H1 (cell line): ENCODE measurements around the gene PLP2. TPM values are rescaled to one million over a fixed set of nuclear protein-coding genes. Genes with fewer than 3 reads are reported as not detected.

ENCODE experiments used
- CTCF ChIA-PET: fragments of 300-600 bp; sonication (Branson Sonifier 250); formaldehyde crosslinking; loops from one replicate; lab custom pipeline; 2021; ENCODE audit not compliant: partially characterized antibody; lab: Charles Lee
- POLR2A ChIA-PET: fragments of 300-600 bp; sonication (Branson Sonifier 250); formaldehyde crosslinking; loops from one replicate; lab custom pipeline; 2021; ENCODE audit warnings: inconsistent platforms; ENCODE audit not compliant: partially characterized antibody; lab: Charles Lee
- DNase-seq, 2 experiments: peaks; one replicate each; pipeline versions ENCODE4 v3.0.0 to v3.0.0-alpha.2; 2010 to 2022; ENCODE audit warnings: low spot score in 2 of 2, low read depth in 1 of 2, mixed read lengths in 1 of 2
- FAIRE-seq: peaks from 2 replicates; lab custom pipeline; 2011; peaks lifted over from hg19 to GRCh38; lab: Jason Lieb, UNC
- H2AFZ ChIP-seq: 2 replicates; pipeline ENCODE4 v1.8.1; 2012; ENCODE audit warnings: low read length, inconsistent platforms
- H2AK5ac ChIP-seq: 2 replicates; pipeline ENCODE4 v1.6.1; 2013; ENCODE audit warnings: low read depth, low read length
- H2BK120ac ChIP-seq: replicated peaks from 2 replicates; pipeline ENCODE3; 2013; ENCODE audit warnings: low read depth, low read length, inconsistent platforms
- H2BK12ac ChIP-seq: 2 replicates; pipeline ENCODE4 v1.6.1; 2013; ENCODE audit warnings: low read depth, low read length
- H2BK15ac ChIP-seq: 2 replicates; pipeline ENCODE4 v1.6.1; 2013; ENCODE audit warnings: low read length
- H2BK20ac ChIP-seq: 2 replicates; pipeline ENCODE4 v1.6.1; 2013; ENCODE audit warnings: low read length
- H2BK5ac ChIP-seq: 2 replicates; pipeline ENCODE4 v1.6.1; 2013; ENCODE audit warnings: low read depth, low read length
- H3K14ac ChIP-seq: 2 replicates; pipeline ENCODE4 v1.6.1; 2013; ENCODE audit warnings: inconsistent platforms; ENCODE audit not compliant: insufficient read length
- H3K18ac ChIP-seq: 2 replicates; pipeline ENCODE4 v1.6.1; 2013; ENCODE audit warnings: low read length; ENCODE audit errors: extremely low read depth
- H3K23ac ChIP-seq: 2 replicates; pipeline ENCODE4 v1.6.1; 2013; ENCODE audit warnings: inconsistent platforms; ENCODE audit not compliant: insufficient read length
- H3K23me2 ChIP-seq: 2 replicates; pipeline ENCODE4 v1.6.1; 2013; ENCODE audit warnings: low read depth, low read length
- H3K27ac ChIP-seq: 2 replicates; pipeline ENCODE4 v1.6.1; 2011; ENCODE audit warnings: low read depth, low read length, inconsistent platforms
- H3K27me3 ChIP-seq, 4 experiments: replicated peaks in 1 of 4; 1 replicate in 1 of 4; 2 replicates in 3 of 4; pipeline versions ENCODE4 v1.6.1 to v1.8.1; 2011 to 2013; ENCODE audit warnings: low read length in 3 of 4, mild to moderate bottlenecking in 3 of 4, inconsistent platforms in 2 of 4, mixed read lengths in 2 of 4, moderate library complexity in 1 of 4; ENCODE audit not compliant: control insufficient read depth in 3 of 4, insufficient read depth in 3 of 4; ENCODE audit errors: extremely low read depth in 1 of 4
- H3K36me3 ChIP-seq, 4 experiments: 2 replicates each; pipeline versions ENCODE4 v1.6.1 to v1.8.1; 2011 to 2013; ENCODE audit warnings: mild to moderate bottlenecking in 4 of 4, low read length in 3 of 4, moderate library complexity in 2 of 4, control low read depth in 1 of 4, inconsistent platforms in 1 of 4; ENCODE audit not compliant: insufficient read depth in 4 of 4, control insufficient read depth in 2 of 4
- H3K4ac ChIP-seq: replicated peaks from 2 replicates; pipeline ENCODE3; 2013; ENCODE audit warnings: low read length, low read depth, mixed read lengths, inconsistent platforms; ENCODE audit not compliant: insufficient read length
- H3K4me1 ChIP-seq, 4 experiments: replicated peaks in 1 of 4; 1 replicate in 1 of 4; 2 replicates in 3 of 4; pipeline versions ENCODE4 v1.6.1 to v1.8.1; 2011 to 2013; ENCODE audit warnings: low read length in 3 of 4, inconsistent platforms in 2 of 4, mixed read lengths in 1 of 4; ENCODE audit not compliant: insufficient read depth in 4 of 4, control insufficient read depth in 3 of 4
- H3K4me2 ChIP-seq, 2 experiments: 2 replicates each; pipeline versions ENCODE4 v1.6.1 to v1.8.1; 2011 to 2013; ENCODE audit warnings: low read depth in 2 of 2, low read length in 2 of 2, control low read depth in 1 of 2, inconsistent platforms in 1 of 2, mild to moderate bottlenecking in 1 of 2; ENCODE audit not compliant: insufficient read depth in 1 of 2
- H3K4me3 ChIP-seq, 4 experiments: fragments of 200-600, 300-600 bp in 1 of 4; sonication (generic), shearing (Covaris generic), sonication (Bioruptor Twin) in 1 of 4; 2 replicates each; pipeline versions ENCODE4 v1.5.1 to v1.8.1; 2011 to 2016; ENCODE audit warnings: low read length in 4 of 4, low read depth in 3 of 4, control low read depth in 2 of 4, inconsistent platforms in 2 of 4, mild to moderate bottlenecking in 2 of 4, mixed read lengths in 1 of 4, moderate library complexity in 1 of 4; ENCODE audit not compliant: insufficient read depth in 2 of 4; ENCODE audit errors: extremely low read depth in 1 of 4
- H3K56ac ChIP-seq: replicated peaks from 2 replicates; pipeline ENCODE3; 2013; ENCODE audit warnings: low read depth, mild to moderate bottlenecking, mixed read lengths, low read length, inconsistent platforms; ENCODE audit not compliant: insufficient read length
- H3K79me1 ChIP-seq: 2 replicates; pipeline ENCODE4 v1.6.1; 2013; ENCODE audit warnings: low read depth, low read length, control low read depth
- H3K79me2 ChIP-seq, 2 experiments: 2 replicates each; pipeline versions ENCODE4 v1.6.1 to v1.8.1; 2012 to 2013; ENCODE audit warnings: low read length in 2 of 2, mild to moderate bottlenecking in 2 of 2, inconsistent platforms in 1 of 2; ENCODE audit not compliant: insufficient read depth in 2 of 2, control insufficient read depth in 1 of 2
- H3K9ac ChIP-seq, 4 experiments: replicated peaks in 1 of 4; 1 replicate in 1 of 4; 2 replicates in 3 of 4; pipeline versions ENCODE4 v1.6.1 to v1.8.1; 2011 to 2013; ENCODE audit warnings: low read depth in 3 of 4, low read length in 3 of 4, control low read depth in 2 of 4, mild to moderate bottlenecking in 2 of 4, moderate library complexity in 2 of 4, inconsistent platforms in 1 of 4; ENCODE audit errors: extremely low read depth in 1 of 4
- H3K9me3 ChIP-seq, 2 experiments: 2 replicates each; pipeline versions ENCODE4 v1.6.1 to v1.8.1; 2012 to 2013; ENCODE audit warnings: mild to moderate bottlenecking in 2 of 2, moderate library complexity in 2 of 2, control low read depth in 1 of 2, inconsistent platforms in 1 of 2, low read depth in 1 of 2, low read length in 1 of 2, mixed read lengths in 1 of 2; ENCODE audit not compliant: insufficient read depth in 2 of 2
- H4K20me1 ChIP-seq, 2 experiments: replicated peaks in 1 of 2; 2 replicates each; pipeline versions ENCODE3 to v1.8.1; 2011 to 2013; ENCODE audit warnings: inconsistent platforms in 2 of 2, low read length in 2 of 2, mild to moderate bottlenecking in 1 of 2; ENCODE audit not compliant: insufficient read depth in 2 of 2, control insufficient read depth in 1 of 2
- H4K5ac ChIP-seq: 2 replicates; pipeline ENCODE4 v1.6.1; 2013; ENCODE audit warnings: low read length, low read depth, mixed read lengths, inconsistent platforms; ENCODE audit not compliant: insufficient read length
- H4K8ac ChIP-seq: 2 replicates; pipeline ENCODE4 v1.8.0; 2013; ENCODE audit warnings: mild to moderate bottlenecking, moderate library complexity, low read length, inconsistent platforms; ENCODE audit not compliant: insufficient read depth; ENCODE audit errors: extremely low read depth
- H4K91ac ChIP-seq: replicated peaks from 2 replicates; pipeline ENCODE3; 2013; ENCODE audit warnings: low read length, mixed read lengths, inconsistent platforms; ENCODE audit not compliant: insufficient read length
- BRCA1 ChIP-seq: IDR thresholded peaks from 2 replicates; pipeline ENCODE4 v1.6.1; 2012; ENCODE audit warnings: low read depth, low read length, improper control_type of control experiment
- HDAC6 ChIP-seq: IDR thresholded peaks from one replicate; pipeline ENCODE4 v1.7.1; 2012; ENCODE audit warnings: low read depth, mild to moderate bottlenecking, inconsistent platforms, low read length, moderate library complexity
- RNF2 ChIP-seq: fragments of 200-900, 300-1000 bp; sonication (generic); IDR thresholded peaks from 2 replicates; pipeline ENCODE4 v1.7.1; 2016; ENCODE audit warnings: borderline replicate concordance, low read depth, mild to moderate bottlenecking, antibody characterized with exemption, low read length; ENCODE audit not compliant: poor library complexity, severe bottlenecking; ENCODE audit errors: missing control alignments
- RXRA ChIP-seq: IDR thresholded peaks from 2 replicates; pipeline ENCODE4 v1.6.1; 2011; ENCODE audit warnings: low read depth, mild to moderate bottlenecking, low read length, moderate library complexity; ENCODE audit not compliant: insufficient read depth
- WGBS, 2 experiments: shearing (Covaris generic) in 1 of 2; methylation state at CpG; one replicate each; pipeline versions ENCODE4 v1.1.6 to v1.1.7; 2013 to 2015; ENCODE audit warnings: low lambda C conversion rate in 2 of 2, mixed read lengths in 2 of 2, inconsistent platforms in 1 of 2, low coverage in 1 of 2, missing lambda C conversion rate in 1 of 2; ENCODE audit not compliant: insufficient replicate concordance in 2 of 2, insufficient coverage in 1 of 2, insufficient read length in 1 of 2; ENCODE audit errors: extremely low coverage in 1 of 2, missing lambda C conversion rate in 1 of 2; 5-methylcytosine and 5-hydroxymethylcytosine counted together
- polyA plus RNA-seq, 7 experiments: library from polyadenylated mRNA; depleted of rRNA in 3 of 7; stranded (reverse) in 5 of 7; unstranded in 2 of 7; fragments of >200 nt in 5 of 7; fragments of 200-250 nt in 2 of 7; gene quantifications; 1 replicate in 5 of 7; 2 replicates in 1 of 7; 4 replicates in 1 of 7; pipeline versions ENCODE4 v1.2.1 to v1.2.3, GENCODE V29; 2011 to 2013; ENCODE audit warnings: missing spikeins in 2 of 7, mixed read lengths in 2 of 7
- total RNA-seq: library from RNA; stranded (reverse); fragmentation: NEBNext Ultra II Directional; extraction: Animal tissue kit (Norgen Biotek cat#: 25700); gene quantifications from 2 replicates; pipeline ENCODE4 v1.2.1, GENCODE V29; 2021

PLP2 gene
- total and polyA plus RNA-seq, 2 of the 8 experiments (the other 6 are each of a cell fraction or from before 2014, with no cell fraction given) = 10.3 to 23.4 TPM

GRCh38 chrX:49175435-49176274, 4.0 kb downstream of the PLP2 start:
- no peak overlapping the region for H2AK5ac ChIP-seq
- H2BK15ac ChIP-seq = no peak overlapping the region
- 100% methylated on average over 8 of the region's 43 CpGs; no CpG with 5 or more reads in 1 of the 2 experiments for WGBS, 2 experiments
- TF ChIP-seq RNF2 = no peak
- TF ChIP-seq RXRA = no peak
- TF ChIP-seq BRCA1 = no peak
- no peak for TF ChIP-seq HDAC6
- TF ChIP-seq, all 59 proteins: peak for 0
- no peak overlapping the region for H3K23ac ChIP-seq
- H3K14ac ChIP-seq = no peak overlapping the region
- no peak overlapping the region for H2BK5ac ChIP-seq
- H3K4me2 ChIP-seq = no peak overlapping the region
- ChIA-PET CTCF (no interaction called here), POLR2A (interaction anchor here (1.2 kb wide), 1 partner anchor 60 kb away, joined by 3 read pairs; no protein-coding TSS in a partner anchor)
- no peak overlapping the region for H2AFZ ChIP-seq
- H4K8ac ChIP-seq = no peak overlapping the region
- no peak overlapping the region for H3K27ac ChIP-seq
- H2BK12ac ChIP-seq = no peak overlapping the region
- no peak overlapping the region for H2BK20ac ChIP-seq
- H3K27me3 ChIP-seq = peaks cover 0 to 8% (median 5%) of the 10 kb centered on the region in 4 experiments; a peak in 5 of 7 replicates
- no peak overlapping the region for H4K5ac ChIP-seq
- no peak for DNase-seq
- FAIRE-seq = no peak
- no peaks in the 10 kb centered on the region for H3K9me3 ChIP-seq
- peaks cover 0 to 12% (median 3%) of the 10 kb centered on the region in 4 experiments; a peak in 5 of 8 replicates for H3K36me3 ChIP-seq
- no peaks in the 10 kb centered on the region for H3K4me1 ChIP-seq
- no peak overlapping the region for H3K9ac ChIP-seq
- H3K18ac ChIP-seq = no peak overlapping the region
- H3K79me1 ChIP-seq = no peaks in the 10 kb centered on the region
- peaks cover 5% of the 10 kb centered on the region; the same call in 1 of the 2 replicates for H3K23me2 ChIP-seq
- no peak overlapping the region for H3K4ac ChIP-seq
- H4K91ac ChIP-seq = no peak overlapping the region
- no peak overlapping the region for H2BK120ac ChIP-seq
- no peak overlapping the region for H3K4me3 ChIP-seq
- no peak overlapping the region for H3K56ac ChIP-seq
- H4K20me1 ChIP-seq = peaks cover 0 to 5% of the 10 kb centered on the region in 2 experiments
- no peaks in the 10 kb centered on the region for H3K79me2 ChIP-seq
